ENCODE results near the gene LZTR1. TPM values are rescaled to one million over a fixed set of nuclear protein-coding genes. Genes with fewer than 3 reads are reported as not detected.

The LZTR1 gene
- total RNA-seq, 1 experiment from 2014 or later = 41.0 TPM

GRCh38 chr22:20989323-20990138 is 7.4 kb downstream of the LZTR1 start:
- no peaks in the 10 kb centered on the region for H3K4me1 ChIP-seq (ENCODE audit: insufficient read depth, low read length)
- intact Hi-C loops (cut with micrococcal nuclease) = no loop called here
- no peaks in the 10 kb centered on the region for H3K27me3 ChIP-seq (ENCODE audit: low read length)
- H3K4me2 ChIP-seq (ENCODE audit: low read length) = no peak overlapping the region
- no peak overlapping the region for H2AFZ ChIP-seq (ENCODE audit: low read length)
- no peaks in the 10 kb centered on the region for H3K79me2 ChIP-seq (ENCODE audit: low read length)
- no peaks in the 10 kb centered on the region for H4K20me1 ChIP-seq (ENCODE audit: low read length)
- H3K36me3 ChIP-seq (ENCODE audit: low read depth, low read length) = no peaks in the 10 kb centered on the region; the same call in 1 of the 2 replicates
- H3K9me2 ChIP-seq (replicated peaks; ENCODE audit: low read length) = no peaks in the 10 kb centered on the region
- no peak overlapping the region for H3K9ac ChIP-seq (ENCODE audit: low read length)
- no peak overlapping the region for H3K4me3 ChIP-seq (ENCODE audit: low read length)
- ATAC-seq (no peak; the same call in 1 of the 2 replicates), DNase-seq (no peak)
- no peak overlapping the region for H3K27ac ChIP-seq (ENCODE audit: low read length)
- ChIA-PET CTCF (interaction anchor here (0.6 kb wide), 1 partner anchor 657 kb away, joined by 4 read pairs; no protein-coding TSS in a partner anchor), POLR2A (ENCODE audit: unreplicated experiment) (no interaction called here)
- BruUV-seq (replicated peaks) = no TSS peak
- no peaks in the 10 kb centered on the region for H3K9me3 ChIP-seq (ENCODE audit: low read length)
- H3F3A ChIP-seq (ENCODE audit: low read length, unreplicated experiment) = no peaks in the 10 kb centered on the region
- no peak for TF ChIP-seq EZH2 (IDR thresholded peaks at IDR 0.05; ENCODE audit: low read length, unreplicated experiment)
- no peak for TF ChIP-seq CTCF (conservative IDR thresholded peaks at IDR 0.05; ENCODE audit: low read depth, low read length)
- no peak for TF ChIP-seq EZH2phosphoT487 (IDR thresholded peaks at IDR 0.05; ENCODE audit: borderline replicate concordance, low read length)

GRCh38 chr22:20990184-20991180 is 8.4 kb downstream of the LZTR1 start:
- Histone ChIP-seq H3K9me3 (ENCODE audit: low read length) (no peaks in the 10 kb centered on the region), H3K4me1 (ENCODE audit: insufficient read depth, low read length) (no peaks in the 10 kb centered on the region), H3K4me2 (ENCODE audit: low read length) (no peak overlapping the region), H3F3A (ENCODE audit: low read length, unreplicated experiment) (no peaks in the 10 kb centered on the region), H3K36me3 (ENCODE audit: low read depth, low read length) (no peaks in the 10 kb centered on the region; the same call in 1 of the 2 replicates), H3K79me2 (ENCODE audit: low read length) (no peaks in the 10 kb centered on the region), H4K20me1 (ENCODE audit: low read length) (no peaks in the 10 kb centered on the region), H3K9me2 (replicated peaks; ENCODE audit: low read length) (no peaks in the 10 kb centered on the region), H3K27me3 (ENCODE audit: low read length) (no peaks in the 10 kb centered on the region), H3K9ac (ENCODE audit: low read length) (no peak overlapping the region), H3K4me3 (ENCODE audit: low read length) (no peak overlapping the region), H3K27ac (ENCODE audit: low read length) (no peak overlapping the region), H2AFZ (ENCODE audit: low read length) (no peak overlapping the region)
- TF ChIP-seq EZH2 (IDR thresholded peaks at IDR 0.05; ENCODE audit: low read length, unreplicated experiment) (no peak), EZH2phosphoT487 (IDR thresholded peaks at IDR 0.05; ENCODE audit: borderline replicate concordance, low read length) (no peak), CTCF (conservative IDR thresholded peaks at IDR 0.05; ENCODE audit: low read depth, low read length) (no peak)
- BruUV-seq (replicated peaks) = no TSS peak
- intact Hi-C loops (cut with micrococcal nuclease) = no loop called here
- ATAC-seq (no peak), DNase-seq (no peak)
- POLR2A ChIA-PET (ENCODE audit: unreplicated experiment) = no interaction called here
- CTCF ChIA-PET = no interaction called here

Measured in PC-3 (cell line).